ENCODE data around the gene EVA1B.

DNA sequence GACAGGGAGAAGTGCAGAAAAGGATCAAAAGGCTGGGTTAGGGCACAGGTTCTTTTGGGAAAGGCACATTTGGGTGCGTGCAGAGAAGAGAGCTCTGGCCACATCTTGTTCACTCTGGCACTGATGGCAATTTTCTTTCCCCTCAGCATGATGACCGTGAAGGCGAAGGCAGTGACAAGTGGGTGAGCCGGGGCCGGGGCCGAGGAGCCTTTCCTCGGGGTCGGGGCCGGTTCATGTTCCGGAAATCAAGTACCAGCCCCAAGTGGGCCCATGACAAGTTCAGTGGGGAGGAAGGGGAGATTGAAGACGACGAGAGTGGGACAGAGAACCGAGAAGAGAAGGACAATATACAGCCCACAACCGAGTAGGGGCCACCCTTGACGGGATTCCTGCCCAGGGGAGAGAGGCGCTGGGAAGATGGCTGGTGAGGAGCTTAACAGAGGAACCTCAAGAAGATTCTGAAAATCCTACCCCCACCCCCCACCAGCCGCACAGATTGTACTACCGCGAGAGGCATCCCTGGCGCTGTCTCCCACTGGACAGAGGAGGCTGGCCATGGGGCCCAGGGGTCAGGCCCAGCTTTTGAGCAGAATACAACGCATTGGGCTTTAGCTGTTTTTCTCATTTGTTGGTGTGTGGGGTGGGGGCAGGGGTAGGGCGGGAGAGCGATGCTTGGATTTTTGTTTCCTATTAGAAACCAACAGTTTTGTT, 19.6 kb downstream of the EVA1B start:
- TF ChIP-seq, protein P1, sequence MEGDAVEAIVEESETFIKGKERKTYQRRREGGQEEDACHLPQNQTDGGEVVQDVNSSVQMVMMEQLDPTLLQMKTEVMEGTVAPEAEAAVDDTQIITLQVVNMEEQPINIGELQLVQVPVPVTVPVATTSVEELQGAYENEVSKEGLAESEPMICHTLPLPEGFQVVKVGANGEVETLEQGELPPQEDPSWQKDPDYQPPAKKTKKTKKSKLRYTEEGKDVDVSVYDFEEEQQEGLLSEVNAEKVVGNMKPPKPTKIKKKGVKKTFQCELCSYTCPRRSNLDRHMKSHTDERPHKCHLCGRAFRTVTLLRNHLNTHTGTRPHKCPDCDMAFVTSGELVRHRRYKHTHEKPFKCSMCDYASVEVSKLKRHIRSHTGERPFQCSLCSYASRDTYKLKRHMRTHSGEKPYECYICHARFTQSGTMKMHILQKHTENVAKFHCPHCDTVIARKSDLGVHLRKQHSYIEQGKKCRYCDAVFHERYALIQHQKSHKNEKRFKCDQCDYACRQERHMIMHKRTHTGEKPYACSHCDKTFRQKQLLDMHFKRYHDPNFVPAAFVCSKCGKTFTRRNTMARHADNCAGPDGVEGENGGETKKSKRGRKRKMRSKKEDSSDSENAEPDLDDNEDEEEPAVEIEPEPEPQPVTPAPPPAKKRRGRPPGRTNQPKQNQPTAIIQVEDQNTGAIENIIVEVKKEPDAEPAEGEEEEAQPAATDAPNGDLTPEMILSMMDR (IDR thresholded peaks at IDR 0.05): no peak
- TF ChIP-seq POLR2A (IDR thresholded peaks at IDR 0.05): no peak

Measured in transverse colon (tissue), 3 donors.